ENCODE measurements around the gene GNL2. TPM values are rescaled to one million over a fixed set of nuclear protein-coding genes. Genes with fewer than 3 reads are reported as not detected.

GNL2 gene
- total and polyA plus RNA-seq, 4 donors: 14.8 to 29.2 (median 21.3) TPM

DNA sequence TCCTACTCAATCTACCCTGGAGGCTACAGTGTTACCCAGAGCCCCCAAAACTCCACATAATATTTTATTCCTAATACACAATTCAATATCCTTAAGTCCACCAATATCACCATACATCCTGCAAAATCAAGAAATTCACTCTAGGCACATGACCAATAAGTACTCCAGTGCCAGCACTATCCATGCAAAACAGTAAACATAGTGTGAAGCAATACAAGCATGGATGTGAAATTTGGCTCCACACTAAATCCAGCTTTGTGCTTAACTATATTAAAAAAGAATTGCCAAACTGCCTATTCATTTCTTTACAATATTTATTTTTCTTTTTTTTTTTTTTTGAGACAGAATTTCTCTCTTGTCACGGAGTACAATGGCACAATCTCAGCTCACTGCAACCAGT, 78.2 kb downstream of the GNL2 start:
- TF ChIP-seq GABPA (IDR thresholded peaks at IDR 0.05 in 1 of 2, conservative IDR thresholded peaks at IDR 0.05 in 1 of 2): peak in 1 of 2 donors; percentile 40
- peak; percentile 81 for TF ChIP-seq FOXA2 (IDR thresholded peaks at IDR 0.05)
- peak in 1 of 2 donors; percentile 43 for TF ChIP-seq RXRA (IDR thresholded peaks at IDR 0.05)
- TF ChIP-seq, protein P1, sequence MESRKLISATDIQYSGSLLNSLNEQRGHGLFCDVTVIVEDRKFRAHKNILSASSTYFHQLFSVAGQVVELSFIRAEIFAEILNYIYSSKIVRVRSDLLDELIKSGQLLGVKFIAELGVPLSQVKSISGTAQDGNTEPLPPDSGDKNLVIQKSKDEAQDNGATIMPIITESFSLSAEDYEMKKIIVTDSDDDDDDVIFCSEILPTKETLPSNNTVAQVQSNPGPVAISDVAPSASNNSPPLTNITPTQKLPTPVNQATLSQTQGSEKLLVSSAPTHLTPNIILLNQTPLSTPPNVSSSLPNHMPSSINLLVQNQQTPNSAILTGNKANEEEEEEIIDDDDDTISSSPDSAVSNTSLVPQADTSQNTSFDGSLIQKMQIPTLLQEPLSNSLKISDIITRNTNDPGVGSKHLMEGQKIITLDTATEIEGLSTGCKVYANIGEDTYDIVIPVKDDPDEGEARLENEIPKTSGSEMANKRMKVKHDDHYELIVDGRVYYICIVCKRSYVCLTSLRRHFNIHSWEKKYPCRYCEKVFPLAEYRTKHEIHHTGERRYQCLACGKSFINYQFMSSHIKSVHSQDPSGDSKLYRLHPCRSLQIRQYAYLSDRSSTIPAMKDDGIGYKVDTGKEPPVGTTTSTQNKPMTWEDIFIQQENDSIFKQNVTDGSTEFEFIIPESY (IDR thresholded peaks at IDR 0.05): no peak
- TF ChIP-seq JUND (IDR thresholded peaks at IDR 0.05): no peak
- TF ChIP-seq TAF1 (conservative IDR thresholded peaks at IDR 0.05): no peak
- TF ChIP-seq HNF4A (conservative IDR thresholded peaks at IDR 0.05): peak in 1 of 2 donors; percentile 30
- no peak for TF ChIP-seq HNF4G (IDR thresholded peaks at IDR 0.05)
- no peak for TF ChIP-seq EGR1 (IDR thresholded peaks at IDR 0.05; ENCODE audit: low read depth in 2 of 2)
- TF ChIP-seq SP1 (IDR thresholded peaks at IDR 0.05): no peak
- TF ChIP-seq, protein P2, sequence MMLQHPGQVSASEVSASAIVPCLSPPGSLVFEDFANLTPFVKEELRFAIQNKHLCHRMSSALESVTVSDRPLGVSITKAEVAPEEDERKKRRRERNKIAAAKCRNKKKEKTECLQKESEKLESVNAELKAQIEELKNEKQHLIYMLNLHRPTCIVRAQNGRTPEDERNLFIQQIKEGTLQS (IDR thresholded peaks at IDR 0.05): no peak
- TF ChIP-seq, protein P3, sequence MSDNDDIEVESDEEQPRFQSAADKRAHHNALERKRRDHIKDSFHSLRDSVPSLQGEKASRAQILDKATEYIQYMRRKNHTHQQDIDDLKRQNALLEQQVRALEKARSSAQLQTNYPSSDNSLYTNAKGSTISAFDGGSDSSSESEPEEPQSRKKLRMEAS (IDR thresholded peaks at IDR 0.05): peak; percentile 50
- TF ChIP-seq, protein P4, sequence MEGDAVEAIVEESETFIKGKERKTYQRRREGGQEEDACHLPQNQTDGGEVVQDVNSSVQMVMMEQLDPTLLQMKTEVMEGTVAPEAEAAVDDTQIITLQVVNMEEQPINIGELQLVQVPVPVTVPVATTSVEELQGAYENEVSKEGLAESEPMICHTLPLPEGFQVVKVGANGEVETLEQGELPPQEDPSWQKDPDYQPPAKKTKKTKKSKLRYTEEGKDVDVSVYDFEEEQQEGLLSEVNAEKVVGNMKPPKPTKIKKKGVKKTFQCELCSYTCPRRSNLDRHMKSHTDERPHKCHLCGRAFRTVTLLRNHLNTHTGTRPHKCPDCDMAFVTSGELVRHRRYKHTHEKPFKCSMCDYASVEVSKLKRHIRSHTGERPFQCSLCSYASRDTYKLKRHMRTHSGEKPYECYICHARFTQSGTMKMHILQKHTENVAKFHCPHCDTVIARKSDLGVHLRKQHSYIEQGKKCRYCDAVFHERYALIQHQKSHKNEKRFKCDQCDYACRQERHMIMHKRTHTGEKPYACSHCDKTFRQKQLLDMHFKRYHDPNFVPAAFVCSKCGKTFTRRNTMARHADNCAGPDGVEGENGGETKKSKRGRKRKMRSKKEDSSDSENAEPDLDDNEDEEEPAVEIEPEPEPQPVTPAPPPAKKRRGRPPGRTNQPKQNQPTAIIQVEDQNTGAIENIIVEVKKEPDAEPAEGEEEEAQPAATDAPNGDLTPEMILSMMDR (IDR thresholded peaks at IDR 0.05; ENCODE audit: low read depth, low read length, missing input control): no peak
- TF ChIP-seq YY1 (IDR thresholded peaks at IDR 0.05): peak; percentile 67
- TF ChIP-seq, protein P5, sequence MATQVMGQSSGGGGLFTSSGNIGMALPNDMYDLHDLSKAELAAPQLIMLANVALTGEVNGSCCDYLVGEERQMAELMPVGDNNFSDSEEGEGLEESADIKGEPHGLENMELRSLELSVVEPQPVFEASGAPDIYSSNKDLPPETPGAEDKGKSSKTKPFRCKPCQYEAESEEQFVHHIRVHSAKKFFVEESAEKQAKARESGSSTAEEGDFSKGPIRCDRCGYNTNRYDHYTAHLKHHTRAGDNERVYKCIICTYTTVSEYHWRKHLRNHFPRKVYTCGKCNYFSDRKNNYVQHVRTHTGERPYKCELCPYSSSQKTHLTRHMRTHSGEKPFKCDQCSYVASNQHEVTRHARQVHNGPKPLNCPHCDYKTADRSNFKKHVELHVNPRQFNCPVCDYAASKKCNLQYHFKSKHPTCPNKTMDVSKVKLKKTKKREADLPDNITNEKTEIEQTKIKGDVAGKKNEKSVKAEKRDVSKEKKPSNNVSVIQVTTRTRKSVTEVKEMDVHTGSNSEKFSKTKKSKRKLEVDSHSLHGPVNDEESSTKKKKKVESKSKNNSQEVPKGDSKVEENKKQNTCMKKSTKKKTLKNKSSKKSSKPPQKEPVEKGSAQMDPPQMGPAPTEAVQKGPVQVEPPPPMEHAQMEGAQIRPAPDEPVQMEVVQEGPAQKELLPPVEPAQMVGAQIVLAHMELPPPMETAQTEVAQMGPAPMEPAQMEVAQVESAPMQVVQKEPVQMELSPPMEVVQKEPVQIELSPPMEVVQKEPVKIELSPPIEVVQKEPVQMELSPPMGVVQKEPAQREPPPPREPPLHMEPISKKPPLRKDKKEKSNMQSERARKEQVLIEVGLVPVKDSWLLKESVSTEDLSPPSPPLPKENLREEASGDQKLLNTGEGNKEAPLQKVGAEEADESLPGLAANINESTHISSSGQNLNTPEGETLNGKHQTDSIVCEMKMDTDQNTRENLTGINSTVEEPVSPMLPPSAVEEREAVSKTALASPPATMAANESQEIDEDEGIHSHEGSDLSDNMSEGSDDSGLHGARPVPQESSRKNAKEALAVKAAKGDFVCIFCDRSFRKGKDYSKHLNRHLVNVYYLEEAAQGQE (IDR thresholded peaks at IDR 0.05): no peak
- no peak for TF ChIP-seq NR2F2 (IDR thresholded peaks at IDR 0.05)
- peak in 1 of 2 donors; percentile 12 for TF ChIP-seq RAD21 (IDR thresholded peaks at IDR 0.05)
- TF ChIP-seq FOXA1 (IDR thresholded peaks at IDR 0.05): peak; percentile 50
- Histone ChIP-seq H3K27me3 (ENCODE audit: control insufficient read depth in 4 of 4, insufficient read depth in 4 of 4, low read length in 3 of 4) (no peaks in the 10 kb centered on the region), H3K36me3 (ENCODE audit: control insufficient read depth in 4 of 4, insufficient read depth in 3 of 4, low read depth in 1 of 4, low read length in 3 of 4) (peaks cover 0 to 3% (median 1%) of the 10 kb centered on the region in 4 donors), H3K9ac (ENCODE audit: low read depth in 1 of 2, low read length in 2 of 2) (no peak overlapping the region), H3K4me1 (ENCODE audit: control insufficient read depth in 4 of 4, insufficient read depth in 4 of 4, low read length in 3 of 4) (peaks cover 3 to 15% (median 6%) of the 10 kb centered on the region in 4 donors), H3K9me3 (ENCODE audit: control insufficient read depth in 4 of 4, low read length in 3 of 4) (no peaks in the 10 kb centered on the region), H3K27ac (ENCODE audit: low read depth in 1 of 2, low read length in 2 of 2) (peak overlapping the region; percentile 72 to 86), H3K4me3 (ENCODE audit: low read depth in 1 of 3, low read length in 3 of 3) (no peak overlapping the region)
- WGBS: 45% methylated on average over 1 of the region's 1 CpG
- DNase-seq (ENCODE audit: low spot score): no peak

Small RNAs within 50 kb of the gene (small RNA-seq; reads per million reads assigned to genes)
- not detected for gene AL034379.1

Other genes with a start within 250 kb of the GNL2 start
- 10 to 100 TPM in 1 of 2 donors, 1 to 10 TPM in 1; 2.9 to 10.9 TPM for gene ZC3H12A, start 121.4 kb downstream of the GNL2 start, total RNA-seq
- gene ZC3H12A, start 121.4 kb downstream of the GNL2 start, polyA plus RNA-seq: 1 to 10 TPM; 2.1 to 3.0 TPM
- 10 to 100 TPM; 23.5 to 25.3 TPM for gene MEAF6, start 81.2 kb downstream of the GNL2 start, total RNA-seq
- 10 to 100 TPM; 18.7 to 18.8 TPM for gene MEAF6, start 81.2 kb downstream of the GNL2 start, polyA plus RNA-seq
- 1 to 10 TPM; 7.9 to 9.7 TPM for gene SNIP1, start 41.6 kb downstream of the GNL2 start, total RNA-seq
- 1 to 10 TPM; 1.8 to 2.8 TPM for gene SNIP1, start 41.6 kb downstream of the GNL2 start, polyA plus RNA-seq
- gene DNALI1, start 39.0 kb downstream of the GNL2 start, total RNA-seq: 1 to 10 TPM; 1.5 to 3.1 TPM
- gene DNALI1, start 39.0 kb downstream of the GNL2 start, polyA plus RNA-seq: 1 to 10 TPM; 5.2 to 8.6 TPM
- under 1 TPM; 0.08 to 0.14 TPM for gene RSPO1, start 39.0 kb upstream of the GNL2 start, total RNA-seq
- under 1 TPM in 1 of 2 donors, not detected in 1; 0.06 TPM for gene RSPO1, start 39.0 kb upstream of the GNL2 start, polyA plus RNA-seq
- 10 to 100 TPM in 1 of 2 donors, under 1 TPM in 1; 0.25 to 16.5 TPM for gene CDCA8, start 96.6 kb upstream of the GNL2 start, total RNA-seq
- gene CDCA8, start 96.6 kb upstream of the GNL2 start, polyA plus RNA-seq: 1 to 10 TPM in 1 of 2 donors, under 1 TPM in 1; 0.53 to 2.3 TPM
- under 1 TPM; under 0.01 to 0.09 TPM for gene EPHA10, start 169.2 kb upstream of the GNL2 start, total RNA-seq
- under 1 TPM in 1 of 2 donors, not detected in 1; 0.03 TPM for gene EPHA10, start 169.2 kb upstream of the GNL2 start, polyA plus RNA-seq
- 1 to 10 TPM; 1.0 to 1.8 TPM for gene MANEAL, start 197.9 kb upstream of the GNL2 start, total RNA-seq
- 1 to 10 TPM in 1 of 2 donors, under 1 TPM in 1; 0.96 to 6.2 TPM for gene MANEAL, start 197.9 kb upstream of the GNL2 start, polyA plus RNA-seq
- 10 to 100 TPM in 1 of 2 donors, 1 to 10 TPM in 1; 4.5 to 12.5 TPM for gene C1orf122, start 211.9 kb upstream of the GNL2 start, total RNA-seq
- 10 to 100 TPM; 24.0 to 45.1 TPM for gene C1orf122, start 211.9 kb upstream of the GNL2 start, polyA plus RNA-seq
- 1 to 10 TPM; 9.3 to 9.4 TPM for gene YRDC, start 212.3 kb upstream of the GNL2 start, total RNA-seq
- gene YRDC, start 212.3 kb upstream of the GNL2 start, polyA plus RNA-seq: 1 to 10 TPM; 4.4 to 9.8 TPM

Data from liver (tissue), 10 donors.